ENCODE results near the gene YKT6.
A peak's percentile ranks its signal among the peaks of the same experiment; 100 is the strongest.
"Not testable (repeated sequence)": the region's sequence is repeated elsewhere in the genome, so short reads cannot be mapped to it uniquely, and the experiment has no call there.

The YKT6 gene

GRCh38 chr7:44172803-44173424, 27.9 kb upstream of the YKT6 start:
- no peak for DNase-seq

GRCh38 chr7:44173911-44174693, 26.7 kb upstream of the YKT6 start:
- DNase-seq = no peak

- DNase-seq = not testable (repeated sequence)
These were observed 26.2 kb upstream of the YKT6 start for GRCh38 chr7:44174694-44174948.

- DNase-seq = no peak
These were observed 25.0 kb upstream of the YKT6 start for GRCh38 chr7:44175730-44176129.

GRCh38 chr7:44176486-44176885, 24.3 kb upstream of the YKT6 start:
- DNase-seq = no peak

- no peak for DNase-seq
These were observed 23.1 kb upstream of the YKT6 start for GRCh38 chr7:44177570-44178131.

- DNase-seq = no peak
These were observed 20.1 kb upstream of the YKT6 start for GRCh38 chr7:44180631-44181030.

GRCh38 chr7:44182827-44183226, 18.0 kb upstream of the YKT6 start:
- no peak for DNase-seq

- DNase-seq = peak; percentile 61
These were observed 17.4 kb upstream of the YKT6 start for GRCh38 chr7:44183386-44183785.

- DNase-seq = peak; percentile 49
These were observed 16.4 kb upstream of the YKT6 start for GRCh38 chr7:44184206-44184872.

- DNase-seq = no peak
These were observed 15.8 kb upstream of the YKT6 start for GRCh38 chr7:44184873-44185446.

- no peak for DNase-seq
These were observed 15.0 kb upstream of the YKT6 start for GRCh38 chr7:44185729-44186128.

GRCh38 chr7:44186736-44187135, 14.0 kb upstream of the YKT6 start:
- DNase-seq = no peak

- no peak for DNase-seq
These were observed 13.0 kb upstream of the YKT6 start for GRCh38 chr7:44187636-44188416.

- DNase-seq = no peak
These were observed 12.1 kb upstream of the YKT6 start for GRCh38 chr7:44188480-44189225.

GRCh38 chr7:44189286-44189992, 11.3 kb upstream of the YKT6 start, which contains the start of gene GCK:
Gene GCK (minus strand): TSS chr7:44189439. CDS start chr7:44188953, 486 bp downstream.
- no peak for DNase-seq

- no peak for DNase-seq
These were observed 10.5 kb upstream of the YKT6 start for GRCh38 chr7:44189993-44190872.

GRCh38 chr7:44191171-44191570, 9.6 kb upstream of the YKT6 start:
- DNase-seq = no peak

- DNase-seq = no peak
These were observed 7.6 kb upstream of the YKT6 start for GRCh38 chr7:44193011-44193802.
